Measurements from ENCODE around the gene SELENOI.

Gene SELENOI

GRCh38 chr2:26422947-26423629 is 77.1 kb downstream of the SELENOI start:
- Histone ChIP-seq H3K4me3 (ENCODE audit: low read length) (no peak overlapping the region), H3K4me1 (ENCODE audit: control insufficient read depth, insufficient read depth, low read length) (no peaks in the 10 kb centered on the region), H3K9me3 (replicated peaks; ENCODE audit: low read length) (no peaks in the 10 kb centered on the region), H3K36me3 (ENCODE audit: insufficient read depth, low read length) (no peaks in the 10 kb centered on the region), H3K9ac (ENCODE audit: low read depth, low read length) (no peak overlapping the region), H3K27me3 (ENCODE audit: control insufficient read depth, insufficient read depth, low read length) (peaks cover 54% of the 10 kb centered on the region), H3K4me2 (ENCODE audit: low read length) (no peak overlapping the region)

GRCh38 chr2:26423750-26424149 is 77.8 kb downstream of the SELENOI start:
- Histone ChIP-seq H3K4me2 (ENCODE audit: low read length) (no peak overlapping the region), H3K4me3 (ENCODE audit: low read length) (no peak overlapping the region), H3K27me3 (ENCODE audit: control insufficient read depth, insufficient read depth, low read length) (peaks cover 56% of the 10 kb centered on the region), H3K36me3 (ENCODE audit: insufficient read depth, low read length) (no peaks in the 10 kb centered on the region), H3K9me3 (replicated peaks; ENCODE audit: low read length) (no peaks in the 10 kb centered on the region), H3K4me1 (ENCODE audit: control insufficient read depth, insufficient read depth, low read length) (no peaks in the 10 kb centered on the region), H3K9ac (ENCODE audit: low read depth, low read length) (no peak overlapping the region)

GRCh38 chr2:26424221-26424620 is 78.3 kb downstream of the SELENOI start:
- H3K9ac ChIP-seq (ENCODE audit: low read depth, low read length), result no peak overlapping the region
- H3K4me1 ChIP-seq (ENCODE audit: control insufficient read depth, insufficient read depth, low read length), result no peaks in the 10 kb centered on the region
- peaks cover 56% of the 10 kb centered on the region for H3K27me3 ChIP-seq (ENCODE audit: control insufficient read depth, insufficient read depth, low read length)
- H3K9me3 ChIP-seq (replicated peaks; ENCODE audit: low read length), result no peaks in the 10 kb centered on the region
- no peak overlapping the region for H3K4me2 ChIP-seq (ENCODE audit: low read length)
- no peak overlapping the region for H3K4me3 ChIP-seq (ENCODE audit: low read length)
- no peaks in the 10 kb centered on the region for H3K36me3 ChIP-seq (ENCODE audit: insufficient read depth, low read length)

- Histone ChIP-seq H3K4me2 (ENCODE audit: low read length) (no peak overlapping the region), H3K4me1 (ENCODE audit: control insufficient read depth, insufficient read depth, low read length) (peaks cover 4% of the 10 kb centered on the region), H3K4me3 (ENCODE audit: low read length) (no peak overlapping the region), H3K9me3 (replicated peaks; ENCODE audit: low read length) (no peaks in the 10 kb centered on the region), H3K36me3 (ENCODE audit: insufficient read depth, low read length) (no peaks in the 10 kb centered on the region), H3K9ac (ENCODE audit: low read depth, low read length) (no peak overlapping the region), H3K27me3 (ENCODE audit: control insufficient read depth, insufficient read depth, low read length) (peaks cover 50% of the 10 kb centered on the region)
Observed at GRCh38 chr2:26428846-26429245, 82.9 kb downstream of the SELENOI start.

- Histone ChIP-seq H3K4me3 (ENCODE audit: low read length) (no peak overlapping the region), H3K36me3 (ENCODE audit: insufficient read depth, low read length) (no peaks in the 10 kb centered on the region), H3K27me3 (ENCODE audit: control insufficient read depth, insufficient read depth, low read length) (peaks cover 46% of the 10 kb centered on the region), H3K9ac (ENCODE audit: low read depth, low read length) (no peak overlapping the region), H3K4me2 (ENCODE audit: low read length) (no peak overlapping the region), H3K4me1 (ENCODE audit: control insufficient read depth, insufficient read depth, low read length) (peaks cover 4% of the 10 kb centered on the region), H3K9me3 (replicated peaks; ENCODE audit: low read length) (no peaks in the 10 kb centered on the region)
Observed at GRCh38 chr2:26429779-26430578, 84.0 kb downstream of the SELENOI start.

DNA sequence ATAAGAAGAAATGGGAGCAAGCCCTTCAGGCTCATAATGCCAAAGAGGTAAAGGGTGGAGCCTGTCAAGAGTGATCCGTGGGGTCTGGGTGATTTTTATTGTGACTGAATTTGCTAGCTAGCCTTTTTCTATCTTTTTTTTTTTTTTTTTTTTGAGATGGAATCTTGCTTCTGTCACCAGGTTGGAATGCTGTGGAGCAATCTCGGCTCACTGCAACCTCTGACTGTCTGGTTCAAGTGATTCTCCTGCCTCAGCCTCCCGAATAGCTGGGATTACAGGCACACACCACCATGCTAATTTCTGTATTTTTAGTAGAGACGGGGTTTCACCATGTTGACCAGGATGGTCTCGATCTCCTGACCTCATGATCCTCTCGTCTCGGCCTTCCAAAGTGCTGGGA is 84.9 kb downstream of the SELENOI start:
- Histone ChIP-seq H3K4me3 (ENCODE audit: low read length) (no peak overlapping the region), H3K27me3 (ENCODE audit: control insufficient read depth, insufficient read depth, low read length) (peaks cover 45% of the 10 kb centered on the region), H3K4me1 (ENCODE audit: control insufficient read depth, insufficient read depth, low read length) (peaks cover 4% of the 10 kb centered on the region)

DNA sequence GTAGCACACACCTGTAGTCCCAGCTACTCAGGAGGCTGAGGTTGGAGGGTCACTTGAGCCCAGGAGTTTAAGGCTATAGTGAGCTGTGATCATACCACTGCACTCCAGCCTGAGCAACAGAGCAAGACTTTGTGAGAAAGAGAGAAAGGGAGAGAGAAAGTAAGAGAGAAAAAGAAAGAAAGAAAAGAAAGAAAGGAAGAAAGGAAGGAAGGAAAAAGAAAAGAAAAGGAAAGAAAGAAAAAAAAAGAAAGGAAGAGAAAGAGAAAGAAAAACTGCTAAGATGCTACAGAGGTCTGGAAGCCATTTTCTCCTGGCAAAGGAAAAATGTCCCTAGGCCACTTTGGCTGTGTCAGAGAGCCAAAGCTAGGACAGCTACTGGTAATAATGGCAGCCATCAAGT is 86.4 kb downstream of the SELENOI start:
- Histone ChIP-seq H3K9ac (ENCODE audit: low read depth, low read length) (no peak overlapping the region), H3K27me3 (ENCODE audit: control insufficient read depth, insufficient read depth, low read length) (peaks cover 38% of the 10 kb centered on the region), H3K4me2 (ENCODE audit: low read length) (no peak overlapping the region), H3K9me3 (replicated peaks; ENCODE audit: low read length) (no peaks in the 10 kb centered on the region), H3K4me1 (ENCODE audit: control insufficient read depth, insufficient read depth, low read length) (peaks cover 4% of the 10 kb centered on the region), H3K36me3 (ENCODE audit: insufficient read depth, low read length) (no peaks in the 10 kb centered on the region), H3K4me3 (ENCODE audit: low read length) (no peak overlapping the region)

More for the DNA sequence above, 84.9 kb downstream of the SELENOI start:
- H3K9ac ChIP-seq (ENCODE audit: low read depth, low read length), result no peak overlapping the region
- H3K36me3 ChIP-seq (ENCODE audit: insufficient read depth, low read length), result no peaks in the 10 kb centered on the region
- H3K9me3 ChIP-seq (replicated peaks; ENCODE audit: low read length), result no peaks in the 10 kb centered on the region
- H3K4me2 ChIP-seq (ENCODE audit: low read length), result no peak overlapping the region

DNA sequence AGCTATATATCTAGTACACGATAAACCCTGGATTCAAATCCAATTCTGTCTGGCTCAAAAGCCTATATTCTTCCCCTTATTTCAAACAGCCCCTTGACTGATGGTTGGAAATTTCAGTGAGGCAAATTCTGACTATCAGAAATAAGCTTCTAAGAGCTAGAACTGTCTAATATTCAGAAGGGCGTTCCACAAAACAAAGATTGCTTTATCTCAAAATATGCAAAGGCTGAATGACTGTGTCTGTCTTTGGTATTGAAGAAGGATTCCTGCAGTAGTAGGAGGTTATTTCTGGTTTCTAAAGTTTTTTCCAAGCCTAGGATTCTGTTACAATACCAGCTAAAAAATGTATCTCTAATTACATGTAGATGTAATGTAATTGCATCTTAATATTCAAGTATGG is 86.9 kb downstream of the SELENOI start:
- H3K4me2 ChIP-seq (ENCODE audit: low read length), result no peak overlapping the region
- H3K27me3 ChIP-seq (ENCODE audit: control insufficient read depth, insufficient read depth, low read length), result peaks cover 33% of the 10 kb centered on the region
- H3K36me3 ChIP-seq (ENCODE audit: insufficient read depth, low read length), result no peaks in the 10 kb centered on the region
- H3K9ac ChIP-seq (ENCODE audit: low read depth, low read length), result no peak overlapping the region
- H3K9me3 ChIP-seq (replicated peaks; ENCODE audit: low read length), result no peaks in the 10 kb centered on the region
- H3K4me1 ChIP-seq (ENCODE audit: control insufficient read depth, insufficient read depth, low read length), result peaks cover 4% of the 10 kb centered on the region
- H3K4me3 ChIP-seq (ENCODE audit: low read length), result no peak overlapping the region

GRCh38 chr2:26435106-26435505 is 89.2 kb downstream of the SELENOI start:
- H3K4me3 ChIP-seq (ENCODE audit: low read length), result no peak overlapping the region
- no peaks in the 10 kb centered on the region for H3K36me3 ChIP-seq (ENCODE audit: insufficient read depth, low read length)
- H3K4me1 ChIP-seq (ENCODE audit: control insufficient read depth, insufficient read depth, low read length), result peaks cover 8% of the 10 kb centered on the region
- H3K9me3 ChIP-seq (replicated peaks; ENCODE audit: low read length), result no peaks in the 10 kb centered on the region
- H3K27me3 ChIP-seq (ENCODE audit: control insufficient read depth, insufficient read depth, low read length), result peaks cover 29% of the 10 kb centered on the region
- no peak overlapping the region for H3K9ac ChIP-seq (ENCODE audit: low read depth, low read length)
- H3K4me2 ChIP-seq (ENCODE audit: low read length), result no peak overlapping the region

DNA sequence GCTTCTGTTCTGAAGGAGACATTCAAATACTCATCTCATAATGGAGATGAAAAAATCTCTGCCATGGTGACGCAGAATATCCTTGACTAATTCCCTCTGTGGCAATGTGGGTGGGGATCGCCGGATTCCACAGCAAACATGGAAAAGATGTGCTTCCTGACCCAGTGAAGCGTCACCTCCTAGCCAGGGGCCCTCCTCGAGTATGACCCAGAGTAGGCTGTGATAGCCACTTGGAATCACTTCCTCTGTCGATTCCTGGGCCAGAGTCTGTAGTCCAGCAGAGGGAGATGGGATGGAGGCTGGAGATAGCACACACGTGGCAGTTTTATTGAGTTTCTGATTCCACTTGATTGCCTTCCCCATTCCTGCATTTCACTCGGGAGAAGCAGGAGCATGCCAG is 92.6 kb downstream of the SELENOI start:
- Histone ChIP-seq H3K9me3 (replicated peaks; ENCODE audit: low read length) (no peaks in the 10 kb centered on the region), H3K27me3 (ENCODE audit: control insufficient read depth, insufficient read depth, low read length) (peaks cover 37% of the 10 kb centered on the region), H3K9ac (ENCODE audit: low read depth, low read length) (no peak overlapping the region), H3K4me1 (ENCODE audit: control insufficient read depth, insufficient read depth, low read length) (peaks cover 4% of the 10 kb centered on the region), H3K4me2 (ENCODE audit: low read length) (peak overlapping the region; percentile 15), H3K36me3 (ENCODE audit: insufficient read depth, low read length) (no peaks in the 10 kb centered on the region), H3K4me3 (ENCODE audit: low read length) (no peak overlapping the region)

- H3K27me3 ChIP-seq (ENCODE audit: control insufficient read depth, insufficient read depth, low read length), result peaks cover 38% of the 10 kb centered on the region
- no peak overlapping the region for H3K9ac ChIP-seq (ENCODE audit: low read depth, low read length)
Observed at GRCh38 chr2:26438926-26439325, 93.0 kb downstream of the SELENOI start.

DNA sequence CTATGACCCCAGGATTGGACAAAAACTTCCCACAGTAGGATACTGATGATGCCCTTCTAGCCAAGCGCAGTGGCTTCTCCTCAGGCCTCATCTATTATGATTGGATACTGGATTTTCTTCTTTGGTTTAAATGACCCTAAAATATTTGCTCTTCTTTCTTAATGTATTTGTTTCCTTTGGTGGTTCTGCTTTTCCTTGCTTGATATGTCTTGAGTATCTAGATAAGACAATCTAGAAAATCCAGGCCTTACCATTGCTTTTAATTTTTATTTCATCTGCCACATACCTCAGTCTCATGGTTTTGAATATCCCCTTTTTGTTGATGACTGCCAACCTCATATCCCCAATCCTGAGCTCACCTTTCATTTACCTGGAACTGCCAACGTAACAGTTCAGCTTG is 96.4 kb downstream of the SELENOI start:
- Histone ChIP-seq H3K9me3 (replicated peaks; ENCODE audit: low read length) (no peaks in the 10 kb centered on the region), H3K27me3 (ENCODE audit: control insufficient read depth, insufficient read depth, low read length) (peaks cover 42% of the 10 kb centered on the region), H3K4me1 (ENCODE audit: control insufficient read depth, insufficient read depth, low read length) (peaks cover 4% of the 10 kb centered on the region), H3K9ac (ENCODE audit: low read depth, low read length) (no peak overlapping the region), H3K36me3 (ENCODE audit: insufficient read depth, low read length) (no peaks in the 10 kb centered on the region), H3K4me2 (ENCODE audit: low read length) (no peak overlapping the region), H3K4me3 (ENCODE audit: low read length) (no peak overlapping the region)

More at GRCh38 chr2:26438926-26439325, 93.0 kb downstream of the SELENOI start:
- Histone ChIP-seq H3K9me3 (replicated peaks; ENCODE audit: low read length) (no peaks in the 10 kb centered on the region), H3K4me2 (ENCODE audit: low read length) (peak overlapping the region; percentile 15), H3K4me3 (ENCODE audit: low read length) (no peak overlapping the region), H3K36me3 (ENCODE audit: insufficient read depth, low read length) (no peaks in the 10 kb centered on the region), H3K4me1 (ENCODE audit: control insufficient read depth, insufficient read depth, low read length) (peaks cover 4% of the 10 kb centered on the region)

Measured in skeletal muscle satellite cell (primary cell).